Measurements from ENCODE around the gene MLPH. TPM values are rescaled to one million over a fixed set of nuclear protein-coding genes. Genes with fewer than 3 reads are reported as not detected.

Gene MLPH
- total RNA-seq, 2 donors from 2014 or later = not detected

DNA sequence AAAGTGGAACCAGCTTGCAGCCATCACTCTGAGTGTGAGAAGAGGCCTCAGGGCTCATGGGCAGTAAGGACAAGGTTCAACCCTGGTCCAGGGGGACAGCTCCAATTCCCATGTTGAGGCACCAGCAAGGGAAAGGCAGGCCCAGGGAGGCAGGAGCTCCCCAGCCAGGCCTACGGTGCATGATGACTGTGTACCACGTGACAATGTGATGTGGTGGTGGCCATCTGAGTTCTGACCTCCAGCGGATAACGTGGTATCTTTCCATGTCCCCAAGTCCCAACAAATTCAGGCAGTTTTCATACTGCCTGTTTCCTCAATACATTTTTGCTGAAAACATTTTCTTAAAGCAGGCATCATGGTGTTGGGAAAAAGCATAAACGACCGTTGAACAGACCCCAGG lies 36.9 kb upstream of the MLPH start:
- no peak overlapping the region for H3K27ac Mint-ChIP-seq

DNA sequence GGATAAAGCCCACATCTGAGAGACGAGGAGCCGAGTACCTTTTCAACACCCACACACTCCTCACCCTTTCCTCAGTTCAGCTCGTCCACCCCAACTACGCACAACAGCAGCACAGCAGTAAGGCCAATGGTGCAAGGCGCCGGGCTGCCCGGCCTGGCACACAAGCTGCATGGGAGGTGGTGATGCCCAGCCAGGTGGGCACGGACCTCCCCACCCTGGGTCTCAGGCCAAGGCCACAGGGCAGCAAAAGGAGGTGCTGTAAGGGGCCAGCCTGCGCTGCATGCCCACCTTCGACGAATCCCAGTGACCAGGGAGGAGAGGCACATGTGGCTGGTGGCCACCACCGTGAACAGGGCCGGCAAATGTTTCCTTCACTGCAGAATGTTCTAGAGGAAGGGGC lies 36.5 kb upstream of the MLPH start:
- no peaks in the 10 kb centered on the region for H3K9me3 Mint-ChIP-seq
- H3K4me1 Mint-ChIP-seq (ENCODE audit: low read depth in 2 of 2) = peaks cover 0 to 4% of the 10 kb centered on the region in 2 donors
- no peak overlapping the region for H3K27ac Mint-ChIP-seq
- peak in 1 of 2 donors; percentile 21 for ATAC-seq
- no peak for DNase-seq (ENCODE audit: low spot score)
- no peaks in the 10 kb centered on the region for H3K36me3 Mint-ChIP-seq
- H3K4me3 Mint-ChIP-seq = no peak overlapping the region
- H3K27me3 Mint-ChIP-seq = peaks cover 0 to 2% of the 10 kb centered on the region in 2 donors

More for the DNA sequence above, 36.9 kb upstream of the MLPH start:
- Mint-ChIP-seq H3K4me1 (ENCODE audit: low read depth in 2 of 2) (peaks cover 0 to 4% of the 10 kb centered on the region in 2 donors), H3K4me3 (no peak overlapping the region), H3K36me3 (no peaks in the 10 kb centered on the region), H3K27me3 (peaks cover 0 to 2% of the 10 kb centered on the region in 2 donors), H3K9me3 (no peaks in the 10 kb centered on the region)
- DNase-seq (ENCODE audit: low spot score) (no peak), ATAC-seq (no peak)

DNA sequence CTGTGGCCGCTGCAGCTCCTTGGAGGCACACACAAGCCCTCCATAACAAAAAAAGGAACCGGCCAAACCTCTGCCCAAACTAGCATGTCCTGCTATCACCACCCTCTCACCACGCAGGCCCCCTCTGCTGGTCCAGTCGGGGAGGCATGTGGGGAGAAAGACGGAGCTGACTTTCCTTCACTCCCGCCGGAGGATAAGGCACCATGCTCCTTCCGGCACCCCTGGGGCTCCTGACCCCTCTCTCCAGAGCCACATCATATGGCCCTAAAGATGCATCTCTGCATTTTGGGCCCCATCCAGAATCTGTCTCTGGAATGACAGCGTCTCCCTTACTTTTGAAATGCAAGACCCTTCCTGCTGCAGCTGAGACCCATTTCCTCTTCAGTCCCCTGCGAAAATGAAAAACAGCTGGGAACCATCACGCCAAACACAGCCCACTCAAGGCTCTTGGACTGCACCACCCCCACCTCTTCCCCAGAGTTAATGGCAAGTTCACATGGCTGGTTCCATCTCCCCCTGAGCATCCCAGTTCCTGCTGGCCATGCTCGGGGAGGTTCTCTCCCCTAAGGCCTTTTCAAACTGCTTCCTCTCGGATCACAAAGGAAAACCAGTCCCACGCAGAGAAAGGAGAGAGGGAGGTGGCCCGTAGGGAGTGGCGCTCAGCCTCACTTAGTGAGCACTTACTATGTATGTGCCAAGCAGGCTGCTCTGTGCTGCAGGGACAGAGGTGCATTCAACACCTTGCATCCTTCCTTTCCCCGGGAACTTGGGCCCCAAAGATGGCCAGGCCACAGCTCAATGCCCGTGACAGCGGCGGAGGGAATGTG lies 35.2 kb upstream of the MLPH start:
- peaks cover 0 to 4% of the 10 kb centered on the region in 2 donors for H3K4me1 Mint-ChIP-seq (ENCODE audit: low read depth in 2 of 2)
- no peak overlapping the region for H3K4me3 Mint-ChIP-seq
- peaks cover 0 to 2% of the 10 kb centered on the region in 2 donors for H3K27me3 Mint-ChIP-seq
- no peak for ATAC-seq
- H3K9me3 Mint-ChIP-seq = no peaks in the 10 kb centered on the region
- H3K36me3 Mint-ChIP-seq = no peaks in the 10 kb centered on the region
- H3K27ac Mint-ChIP-seq = no peak overlapping the region
- no peak for DNase-seq (ENCODE audit: low spot score)

- ATAC-seq (no peak), DNase-seq (ENCODE audit: low spot score) (no peak)
- Mint-ChIP-seq H3K4me1 (ENCODE audit: low read depth in 2 of 2) (peaks cover 0 to 4% of the 10 kb centered on the region in 2 donors), H3K36me3 (no peaks in the 10 kb centered on the region), H3K27ac (no peak overlapping the region), H3K4me3 (no peak overlapping the region), H3K27me3 (peaks cover 8% of the 10 kb centered on the region in 2 donors), H3K9me3 (peaks cover 6% of the 10 kb centered on the region)
These were observed 34.2 kb upstream of the MLPH start for GRCh38 chr2:237452861-237453260.

DNA sequence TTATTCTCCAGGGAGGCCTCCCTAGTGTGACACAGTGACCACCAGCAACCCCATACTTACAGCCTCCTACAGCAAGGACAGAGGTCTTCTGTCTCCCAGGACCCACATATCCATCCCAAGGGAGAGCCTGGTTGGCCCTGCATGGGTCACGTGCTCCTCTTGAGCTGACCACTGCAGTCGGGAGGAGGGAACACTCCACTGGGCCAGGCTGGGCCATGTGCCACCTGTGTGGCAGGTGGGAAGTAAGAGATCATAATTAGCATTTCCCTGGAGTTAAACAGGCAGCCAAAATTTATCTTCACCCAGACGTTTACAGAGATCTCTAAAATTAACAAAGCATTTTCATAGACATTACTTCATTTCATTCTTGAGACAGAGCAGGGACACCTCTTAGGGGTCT lies 33.4 kb upstream of the MLPH start:
- Mint-ChIP-seq H3K27ac (no peak overlapping the region), H3K27me3 (peaks cover 14 to 16% of the 10 kb centered on the region in 2 donors), H3K4me3 (no peak overlapping the region), H3K9me3 (peaks cover 6% of the 10 kb centered on the region), H3K4me1 (ENCODE audit: low read depth in 2 of 2) (peaks cover 0 to 7% of the 10 kb centered on the region in 2 donors), H3K36me3 (no peaks in the 10 kb centered on the region)
- DNase-seq (ENCODE audit: low spot score) (no peak), ATAC-seq (no peak)

- peaks cover 21% of the 10 kb centered on the region in 2 donors for H3K27me3 Mint-ChIP-seq
- H3K4me1 Mint-ChIP-seq (ENCODE audit: low read depth in 2 of 2) = peaks cover 0 to 10% of the 10 kb centered on the region in 2 donors
- H3K4me3 Mint-ChIP-seq = no peak overlapping the region
- H3K36me3 Mint-ChIP-seq = no peaks in the 10 kb centered on the region
- ATAC-seq = peak in 1 of 2 donors; percentile 37
- H3K27ac Mint-ChIP-seq = no peak overlapping the region
- peaks cover 6% of the 10 kb centered on the region for H3K9me3 Mint-ChIP-seq
- DNase-seq (ENCODE audit: low spot score) = no peak
These were observed 31.3 kb upstream of the MLPH start for GRCh38 chr2:237455764-237456163.

DNA sequence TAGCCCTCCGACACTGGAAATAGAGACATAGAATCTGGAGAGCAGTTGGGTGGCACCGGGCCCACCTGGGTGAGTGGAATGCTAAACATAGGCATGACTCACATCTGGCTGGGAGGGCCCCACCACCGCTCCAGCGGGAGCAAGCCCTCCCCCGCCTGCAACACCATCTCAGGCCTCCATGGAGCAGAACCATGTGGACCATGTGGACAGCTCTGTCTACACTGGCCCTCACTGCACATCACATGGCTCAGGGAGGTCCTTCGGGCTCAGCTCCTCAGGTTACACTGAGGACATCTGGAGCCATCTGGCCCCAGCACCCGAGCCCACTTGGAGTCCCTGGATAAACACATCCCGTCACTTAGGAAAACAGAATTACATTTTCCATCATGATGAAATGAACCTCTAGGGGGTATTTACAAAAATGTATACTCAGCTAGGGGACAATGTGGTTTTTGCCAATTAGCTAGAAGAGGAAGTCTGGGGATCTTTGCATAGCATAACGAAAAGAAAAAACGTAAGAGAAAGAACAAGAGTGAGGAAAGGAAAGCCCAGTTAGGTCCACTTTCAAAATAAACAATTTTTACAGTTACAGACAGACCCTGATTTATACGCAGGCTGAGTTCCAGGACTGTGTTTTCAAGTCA lies 30.7 kb upstream of the MLPH start:
- Mint-ChIP-seq H3K4me1 (ENCODE audit: low read depth in 2 of 2) (peaks cover 0 to 10% of the 10 kb centered on the region in 2 donors), H3K27ac (no peak overlapping the region), H3K36me3 (no peaks in the 10 kb centered on the region), H3K27me3 (peaks cover 23% of the 10 kb centered on the region in 2 donors), H3K4me3 (no peak overlapping the region), H3K9me3 (peaks cover 6% of the 10 kb centered on the region)
- DNase-seq (ENCODE audit: low spot score) (no peak), ATAC-seq (no peak)

- H3K4me3 Mint-ChIP-seq = no peak overlapping the region
- no peak for ATAC-seq
- H3K4me1 Mint-ChIP-seq (ENCODE audit: low read depth in 2 of 2) = peaks cover 0 to 10% of the 10 kb centered on the region in 2 donors
- H3K27ac Mint-ChIP-seq = no peak overlapping the region
- no peaks in the 10 kb centered on the region for H3K36me3 Mint-ChIP-seq
- peaks cover 23 to 27% of the 10 kb centered on the region in 2 donors for H3K27me3 Mint-ChIP-seq
- H3K9me3 Mint-ChIP-seq = peaks cover 6% of the 10 kb centered on the region
- DNase-seq (ENCODE audit: low spot score) = no peak
These were observed 29.6 kb upstream of the MLPH start for GRCh38 chr2:237457388-237457941.

- Mint-ChIP-seq H3K27me3 (peaks cover 23 to 27% of the 10 kb centered on the region in 2 donors), H3K9me3 (peaks cover 6% of the 10 kb centered on the region), H3K36me3 (no peaks in the 10 kb centered on the region), H3K4me3 (no peak overlapping the region), H3K27ac (no peak overlapping the region), H3K4me1 (ENCODE audit: low read depth in 2 of 2) (peaks cover 0 to 10% of the 10 kb centered on the region in 2 donors)
- ATAC-seq = peak in 1 of 2 donors; percentile 25
- DNase-seq (ENCODE audit: low spot score) = no peak
These were observed 28.5 kb upstream of the MLPH start for GRCh38 chr2:237458519-237458918.

DNA sequence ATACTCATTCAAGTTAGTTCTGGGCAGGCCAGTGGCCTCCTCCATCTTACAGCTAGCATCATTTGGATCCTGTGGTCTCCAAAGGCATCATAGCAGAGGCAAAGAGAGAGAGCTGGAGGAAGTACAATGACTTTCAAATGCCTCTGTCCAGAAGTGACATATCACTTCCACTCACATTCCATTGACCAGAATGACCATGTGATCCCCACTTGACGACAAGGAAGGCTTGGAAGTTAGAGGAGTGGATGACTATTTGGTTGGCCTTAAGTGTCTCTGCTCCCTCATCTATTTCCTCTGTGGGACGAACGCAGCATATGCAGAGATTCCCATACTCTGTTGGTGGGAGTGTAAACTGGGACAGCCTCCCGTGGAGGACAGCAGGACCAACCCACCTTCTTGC lies 27.8 kb upstream of the MLPH start:
- no peak overlapping the region for H3K27ac Mint-ChIP-seq
- H3K4me1 Mint-ChIP-seq (ENCODE audit: low read depth in 2 of 2) = peaks cover 0 to 10% of the 10 kb centered on the region in 2 donors

GRCh38 chr2:237459741-237460174 lies 27.3 kb upstream of the MLPH start:
- no peak for DNase-seq (ENCODE audit: low spot score)
- Mint-ChIP-seq H3K36me3 (no peaks in the 10 kb centered on the region), H3K4me3 (no peak overlapping the region), H3K9me3 (peaks cover 6% of the 10 kb centered on the region), H3K27ac (no peak overlapping the region), H3K27me3 (peaks cover 23 to 27% of the 10 kb centered on the region in 2 donors), H3K4me1 (ENCODE audit: low read depth in 2 of 2) (peaks cover 0 to 10% of the 10 kb centered on the region in 2 donors)
- ATAC-seq = no peak

More for the DNA sequence above, 27.8 kb upstream of the MLPH start:
- Mint-ChIP-seq H3K27me3 (peaks cover 23 to 27% of the 10 kb centered on the region in 2 donors), H3K9me3 (peaks cover 6% of the 10 kb centered on the region), H3K4me3 (no peak overlapping the region), H3K36me3 (no peaks in the 10 kb centered on the region)
- DNase-seq (ENCODE audit: low spot score) = no peak
- ATAC-seq = no peak

DNA sequence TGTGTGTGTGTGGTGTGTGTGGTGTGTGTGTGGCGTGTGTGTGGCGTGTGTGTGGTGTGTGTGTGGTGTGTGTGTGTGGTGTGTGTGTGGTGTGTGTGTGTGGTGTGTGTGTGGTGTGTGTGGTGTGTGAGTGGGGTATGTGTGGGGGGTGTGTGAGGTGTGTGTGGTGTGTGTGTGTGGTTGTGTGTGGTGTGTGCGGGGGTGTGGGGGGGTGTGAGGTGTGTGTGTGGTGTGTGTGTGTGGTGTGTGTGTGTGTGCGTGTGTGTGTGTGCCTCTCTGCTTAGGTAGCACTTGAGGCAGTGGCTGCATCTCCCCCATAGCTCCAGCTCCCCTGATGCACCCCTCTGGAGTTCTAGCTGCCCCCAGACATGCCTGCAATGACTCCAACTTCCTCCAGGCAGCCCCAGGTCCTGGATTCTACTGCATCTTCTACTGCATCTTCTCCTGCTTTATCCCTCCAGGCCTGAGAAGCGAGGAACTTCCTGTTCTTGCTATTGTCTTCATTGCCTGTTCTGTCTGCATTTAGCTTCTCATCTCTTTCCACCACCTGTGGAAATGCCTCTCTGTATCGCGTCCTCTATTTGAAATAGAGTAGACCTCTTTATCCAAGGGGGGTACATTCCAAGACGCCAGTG lies 22.2 kb upstream of the MLPH start:
- Mint-ChIP-seq H3K27me3 (peaks cover 15 to 17% of the 10 kb centered on the region in 2 donors), H3K9me3 (no peaks in the 10 kb centered on the region), H3K27ac (no peak overlapping the region), H3K4me3 (no peak overlapping the region), H3K4me1 (ENCODE audit: low read depth in 2 of 2) (peaks cover 0 to 6% of the 10 kb centered on the region in 2 donors), H3K36me3 (no peaks in the 10 kb centered on the region)
- DNase-seq (ENCODE audit: low spot score) = no peak
- ATAC-seq = no peak

GRCh38 chr2:237465515-237466148 lies 21.4 kb upstream of the MLPH start:
- no peak overlapping the region for H3K4me3 Mint-ChIP-seq
- no peak for DNase-seq (ENCODE audit: low spot score)
- H3K4me1 Mint-ChIP-seq (ENCODE audit: low read depth in 2 of 2) = peaks cover 0 to 4% of the 10 kb centered on the region in 2 donors
- H3K27ac Mint-ChIP-seq = no peak overlapping the region
- no peaks in the 10 kb centered on the region for H3K9me3 Mint-ChIP-seq
- H3K36me3 Mint-ChIP-seq = no peaks in the 10 kb centered on the region
- peaks cover 14 to 23% of the 10 kb centered on the region in 2 donors for H3K27me3 Mint-ChIP-seq
- ATAC-seq = no peak

Data from natural killer cell treated with Interleukin-12 subunit alpha and Interleukin-12 subunit beta and Interleukin-15 and Interleukin-18, amount 100 ng/mL, for 72 hours (primary cell).